Liver (tissue), 3 donors: ENCODE results near the gene IFT81.

Experiments used
- FOXA1 ChIP-seq: IDR thresholded peaks from 2 replicates; pipeline ENCODE4 v1.6.1; 2016; ENCODE audit warnings: antibody characterized with exemption
- GABPA ChIP-seq, 2 donors: IDR thresholded peaks in 1 of 2; conservative IDR thresholded peaks in 1 of 2; 2 replicates each; pipeline ENCODE4 v1.6.1; 2016; ENCODE audit warnings: antibody characterized with exemption in 2 of 2, mild to moderate bottlenecking in 1 of 2, moderate library complexity in 1 of 2
- HNF4A ChIP-seq, 2 donors: conservative IDR thresholded peaks; 2 replicates each; pipeline ENCODE4 v1.6.1; 2016; ENCODE audit warnings: antibody characterized with exemption in 2 of 2, mild to moderate bottlenecking in 2 of 2
- HNF4G ChIP-seq: IDR thresholded peaks from 2 replicates; pipeline ENCODE4 v1.6.1; 2016; ENCODE audit warnings: antibody characterized with exemption
- RAD21 ChIP-seq, 2 donors: IDR thresholded peaks; 2 replicates each; pipeline ENCODE4 v1.6.1; 2016; ENCODE audit warnings: antibody characterized with exemption in 2 of 2, mild to moderate bottlenecking in 2 of 2
- TAF1 ChIP-seq: conservative IDR thresholded peaks from 2 replicates; pipeline ENCODE4 v1.6.1; 2016; ENCODE audit warnings: antibody characterized with exemption, mild to moderate bottlenecking
- TF ChIP-seq, protein P1 (sequence below): fragments of 150-350 bp; IDR thresholded peaks from 2 replicates; pipeline ENCODE4 v1.5.1; 2017; ENCODE audit warnings: improper control_type of control experiment, low read depth, low read length; ENCODE audit not compliant: missing input control
- TF ChIP-seq, protein P2 (sequence below): IDR thresholded peaks from 2 replicates; pipeline ENCODE4 v1.6.1; 2016; ENCODE audit warnings: antibody characterized with exemption, mild to moderate bottlenecking
- TF ChIP-seq, protein P3 (sequence below): IDR thresholded peaks from 2 replicates; pipeline ENCODE4 v1.6.1; 2016; ENCODE audit warnings: antibody characterized with exemption
- TF ChIP-seq, protein P4 (sequence below): IDR thresholded peaks from 2 replicates; pipeline ENCODE4 v1.6.1; 2016; ENCODE audit warnings: antibody characterized with exemption
- donor health status: healthy.
- donor health status: healthy.

DNA sequence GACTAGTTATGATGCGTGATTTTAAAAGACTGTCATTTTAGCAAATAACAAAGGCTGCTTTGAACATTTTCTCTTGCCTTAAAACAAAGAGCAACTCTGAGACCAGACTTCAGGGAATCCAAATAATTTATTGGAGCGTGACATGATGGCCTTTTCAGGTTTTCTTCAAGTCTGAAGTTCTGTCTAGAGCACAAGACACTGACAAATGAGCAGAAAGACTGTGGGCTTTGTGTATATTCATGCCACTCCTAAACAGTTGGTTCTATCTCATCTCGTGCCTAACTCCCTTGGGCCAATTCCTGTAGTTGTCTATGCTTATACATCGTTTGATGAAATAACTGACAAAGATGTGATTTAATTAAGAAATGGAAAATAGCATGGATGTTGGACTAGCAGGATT lies 47.5 kb downstream of the IFT81 start:
- TF ChIP-seq, protein P1, sequence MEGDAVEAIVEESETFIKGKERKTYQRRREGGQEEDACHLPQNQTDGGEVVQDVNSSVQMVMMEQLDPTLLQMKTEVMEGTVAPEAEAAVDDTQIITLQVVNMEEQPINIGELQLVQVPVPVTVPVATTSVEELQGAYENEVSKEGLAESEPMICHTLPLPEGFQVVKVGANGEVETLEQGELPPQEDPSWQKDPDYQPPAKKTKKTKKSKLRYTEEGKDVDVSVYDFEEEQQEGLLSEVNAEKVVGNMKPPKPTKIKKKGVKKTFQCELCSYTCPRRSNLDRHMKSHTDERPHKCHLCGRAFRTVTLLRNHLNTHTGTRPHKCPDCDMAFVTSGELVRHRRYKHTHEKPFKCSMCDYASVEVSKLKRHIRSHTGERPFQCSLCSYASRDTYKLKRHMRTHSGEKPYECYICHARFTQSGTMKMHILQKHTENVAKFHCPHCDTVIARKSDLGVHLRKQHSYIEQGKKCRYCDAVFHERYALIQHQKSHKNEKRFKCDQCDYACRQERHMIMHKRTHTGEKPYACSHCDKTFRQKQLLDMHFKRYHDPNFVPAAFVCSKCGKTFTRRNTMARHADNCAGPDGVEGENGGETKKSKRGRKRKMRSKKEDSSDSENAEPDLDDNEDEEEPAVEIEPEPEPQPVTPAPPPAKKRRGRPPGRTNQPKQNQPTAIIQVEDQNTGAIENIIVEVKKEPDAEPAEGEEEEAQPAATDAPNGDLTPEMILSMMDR = no peak
- TF ChIP-seq HNF4A (conservative IDR thresholded peaks at IDR 0.05) (no peak), HNF4G (no peak), TAF1 (no peak), FOXA1 (no peak), GABPA (IDR thresholded peaks at IDR 0.05 in 1 of 2, conservative IDR thresholded peaks at IDR 0.05 in 1 of 2) (no peak), RAD21 (IDR thresholded peaks at IDR 0.05) (no peak)
- TF ChIP-seq, protein P2, sequence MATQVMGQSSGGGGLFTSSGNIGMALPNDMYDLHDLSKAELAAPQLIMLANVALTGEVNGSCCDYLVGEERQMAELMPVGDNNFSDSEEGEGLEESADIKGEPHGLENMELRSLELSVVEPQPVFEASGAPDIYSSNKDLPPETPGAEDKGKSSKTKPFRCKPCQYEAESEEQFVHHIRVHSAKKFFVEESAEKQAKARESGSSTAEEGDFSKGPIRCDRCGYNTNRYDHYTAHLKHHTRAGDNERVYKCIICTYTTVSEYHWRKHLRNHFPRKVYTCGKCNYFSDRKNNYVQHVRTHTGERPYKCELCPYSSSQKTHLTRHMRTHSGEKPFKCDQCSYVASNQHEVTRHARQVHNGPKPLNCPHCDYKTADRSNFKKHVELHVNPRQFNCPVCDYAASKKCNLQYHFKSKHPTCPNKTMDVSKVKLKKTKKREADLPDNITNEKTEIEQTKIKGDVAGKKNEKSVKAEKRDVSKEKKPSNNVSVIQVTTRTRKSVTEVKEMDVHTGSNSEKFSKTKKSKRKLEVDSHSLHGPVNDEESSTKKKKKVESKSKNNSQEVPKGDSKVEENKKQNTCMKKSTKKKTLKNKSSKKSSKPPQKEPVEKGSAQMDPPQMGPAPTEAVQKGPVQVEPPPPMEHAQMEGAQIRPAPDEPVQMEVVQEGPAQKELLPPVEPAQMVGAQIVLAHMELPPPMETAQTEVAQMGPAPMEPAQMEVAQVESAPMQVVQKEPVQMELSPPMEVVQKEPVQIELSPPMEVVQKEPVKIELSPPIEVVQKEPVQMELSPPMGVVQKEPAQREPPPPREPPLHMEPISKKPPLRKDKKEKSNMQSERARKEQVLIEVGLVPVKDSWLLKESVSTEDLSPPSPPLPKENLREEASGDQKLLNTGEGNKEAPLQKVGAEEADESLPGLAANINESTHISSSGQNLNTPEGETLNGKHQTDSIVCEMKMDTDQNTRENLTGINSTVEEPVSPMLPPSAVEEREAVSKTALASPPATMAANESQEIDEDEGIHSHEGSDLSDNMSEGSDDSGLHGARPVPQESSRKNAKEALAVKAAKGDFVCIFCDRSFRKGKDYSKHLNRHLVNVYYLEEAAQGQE = no peak
- TF ChIP-seq, protein P3, sequence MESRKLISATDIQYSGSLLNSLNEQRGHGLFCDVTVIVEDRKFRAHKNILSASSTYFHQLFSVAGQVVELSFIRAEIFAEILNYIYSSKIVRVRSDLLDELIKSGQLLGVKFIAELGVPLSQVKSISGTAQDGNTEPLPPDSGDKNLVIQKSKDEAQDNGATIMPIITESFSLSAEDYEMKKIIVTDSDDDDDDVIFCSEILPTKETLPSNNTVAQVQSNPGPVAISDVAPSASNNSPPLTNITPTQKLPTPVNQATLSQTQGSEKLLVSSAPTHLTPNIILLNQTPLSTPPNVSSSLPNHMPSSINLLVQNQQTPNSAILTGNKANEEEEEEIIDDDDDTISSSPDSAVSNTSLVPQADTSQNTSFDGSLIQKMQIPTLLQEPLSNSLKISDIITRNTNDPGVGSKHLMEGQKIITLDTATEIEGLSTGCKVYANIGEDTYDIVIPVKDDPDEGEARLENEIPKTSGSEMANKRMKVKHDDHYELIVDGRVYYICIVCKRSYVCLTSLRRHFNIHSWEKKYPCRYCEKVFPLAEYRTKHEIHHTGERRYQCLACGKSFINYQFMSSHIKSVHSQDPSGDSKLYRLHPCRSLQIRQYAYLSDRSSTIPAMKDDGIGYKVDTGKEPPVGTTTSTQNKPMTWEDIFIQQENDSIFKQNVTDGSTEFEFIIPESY = no peak
- TF ChIP-seq, protein P4, sequence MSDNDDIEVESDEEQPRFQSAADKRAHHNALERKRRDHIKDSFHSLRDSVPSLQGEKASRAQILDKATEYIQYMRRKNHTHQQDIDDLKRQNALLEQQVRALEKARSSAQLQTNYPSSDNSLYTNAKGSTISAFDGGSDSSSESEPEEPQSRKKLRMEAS = no peak
